Prostate gland (tissue), 2 donors: ENCODE measurements around the gene EPS15. TPM values are rescaled to one million over a fixed set of nuclear protein-coding genes. Genes with fewer than 3 reads are reported as not detected.

ENCODE experiments used
- DNase-seq: peaks from one replicate; pipeline ENCODE4 v3.0.0-alpha.2; 2019; ENCODE audit warnings: low spot score
- H3K27ac ChIP-seq, 2 donors: fragments of 200-600 bp; sonication (generic); 2 replicates each; pipeline ENCODE4 v1.5.1; 2017 to 2019
- H3K27me3 ChIP-seq: fragments of 200-600 bp; sonication (generic); replicated peaks from 2 replicates; pipeline ENCODE4 v1.5.1; 2019; ENCODE audit not compliant: insufficient read depth
- H3K36me3 ChIP-seq, 2 donors: fragments of 200-600 bp; sonication (generic); 1 replicate in 1 of 2; 2 replicates in 1 of 2; pipeline versions ENCODE4 v1.5.1 to v1.8.1; 2017 to 2019
- H3K4me1 ChIP-seq: fragments of 200-600 bp; sonication (generic); replicated peaks from 2 replicates; pipeline ENCODE4 v1.5.1; 2019
- H3K4me3 ChIP-seq, 2 donors: fragments of 200-600 bp; sonication (generic); 2 replicates each; pipeline ENCODE4 v1.5.1; 2017 to 2019
- H3K9me3 ChIP-seq: fragments of 200-600 bp; sonication (generic); 2 replicates; pipeline ENCODE4 v1.5.1; 2017
- CTCF ChIP-seq, 4 experiments: fragments of 200-600 bp in 2 of 4; fragments of 450-650 bp in 2 of 4; sonication (generic) in 2 of 4; IDR thresholded peaks; 1 replicate in 3 of 4; 2 replicates in 1 of 4; pipeline ENCODE4 v1.5.1; 2016 to 2019; ENCODE audit warnings: antibody characterized with exemption in 4 of 4, mild to moderate bottlenecking in 2 of 4, moderate library complexity in 2 of 4
- POLR2A ChIP-seq: fragments of 450-650 bp; IDR thresholded peaks from one replicate; pipeline ENCODE4 v1.6.1; 2016; ENCODE audit warnings: antibody characterized with exemption, mild to moderate bottlenecking
- POLR2AphosphoS5 ChIP-seq: sonication (generic); formaldehyde crosslinking; IDR thresholded peaks from one replicate; pipeline ENCODE4 v1.6.1; 2017; ENCODE audit warnings: antibody characterized with exemption
- WGBS: methylation state at CpG from one replicate; pipeline ENCODE4 v1.1.5; 2018; 5-methylcytosine and 5-hydroxymethylcytosine counted together
- intact Hi-C: fragments of 100-400 bp; cut with DNase I; formaldehyde crosslinking; loops from one replicate; pipeline ENCODE4 v1.14.2; 2022
- total RNA-seq, 2 donors: library from RNA; depleted of rRNA; stranded (reverse); fragments of >200 nt; gene quantifications; one replicate each; pipeline ENCODE4 v1.1.0, GENCODE V29; 2016

The EPS15 gene
- total RNA-seq, 2 donors from 2014 or later: 62.4 to 70.4 TPM

- no peak overlapping the region for H3K27ac ChIP-seq
- H3K27me3 ChIP-seq: no peaks in the 10 kb centered on the region
- TF ChIP-seq CTCF (IDR thresholded peaks at IDR 0.05) (no peak), POLR2AphosphoS5 (no peak), POLR2A (no peak)
- no peaks in the 10 kb centered on the region for H3K36me3 ChIP-seq
- WGBS: 97% methylated on average over 3 of the region's 3 CpGs
- no peak for DNase-seq
- no peak overlapping the region for H3K4me3 ChIP-seq
- no peaks in the 10 kb centered on the region for H3K9me3 ChIP-seq
- no peaks in the 10 kb centered on the region for H3K4me1 ChIP-seq
- intact Hi-C loops: no loop called here
These were observed 7.2 kb upstream of the EPS15 start for GRCh38 chr1:51526248-51526647.

GRCh38 chr1:51525295-51525694, 6.2 kb upstream of the EPS15 start:
- no peaks in the 10 kb centered on the region for H3K36me3 ChIP-seq
- no peak overlapping the region for H3K27ac ChIP-seq
- TF ChIP-seq POLR2A (no peak), CTCF (IDR thresholded peaks at IDR 0.05) (no peak), POLR2AphosphoS5 (no peak)
- H3K9me3 ChIP-seq: no peaks in the 10 kb centered on the region
- no peak for DNase-seq
- no peaks in the 10 kb centered on the region for H3K4me1 ChIP-seq
- H3K4me3 ChIP-seq: no peak overlapping the region
- intact Hi-C loops: no loop called here
- 100% methylated on average over 2 of the region's 2 CpGs for WGBS
- H3K27me3 ChIP-seq: no peaks in the 10 kb centered on the region

GRCh38 chr1:51524817-51525216, 5.8 kb upstream of the EPS15 start:
- no peaks in the 10 kb centered on the region for H3K4me1 ChIP-seq
- H3K27me3 ChIP-seq: no peaks in the 10 kb centered on the region
- H3K4me3 ChIP-seq: no peak overlapping the region
- no peak for DNase-seq
- H3K36me3 ChIP-seq: no peaks in the 10 kb centered on the region
- H3K9me3 ChIP-seq: no peaks in the 10 kb centered on the region
- intact Hi-C loops: no loop called here
- no peak overlapping the region for H3K27ac ChIP-seq
- TF ChIP-seq CTCF (IDR thresholded peaks at IDR 0.05) (no peak), POLR2A (no peak), POLR2AphosphoS5 (no peak)
- WGBS: 100% methylated on average over 1 of the region's 1 CpG

GRCh38 chr1:51523931-51524330, 4.9 kb upstream of the EPS15 start:
- Histone ChIP-seq H3K36me3 (no peaks in the 10 kb centered on the region), H3K4me3 (no peak overlapping the region), H3K27me3 (no peaks in the 10 kb centered on the region), H3K4me1 (no peaks in the 10 kb centered on the region), H3K27ac (no peak overlapping the region), H3K9me3 (no peaks in the 10 kb centered on the region)
- DNase-seq: no peak
- intact Hi-C loops: no loop called here
- TF ChIP-seq POLR2AphosphoS5: no peak
- TF ChIP-seq POLR2A: no peak
- no peak for TF ChIP-seq CTCF (IDR thresholded peaks at IDR 0.05)
- 70% methylated on average over 4 of the region's 4 CpGs for WGBS

- TF ChIP-seq CTCF (IDR thresholded peaks at IDR 0.05): no peak
- TF ChIP-seq POLR2AphosphoS5: peak; percentile 13
- TF ChIP-seq POLR2A: no peak
- H3K36me3 ChIP-seq: no peaks in the 10 kb centered on the region
- intact Hi-C loops: no loop called here
- peak overlapping the region in 1 of 2 donors; percentile 13 for H3K27ac ChIP-seq
- H3K9me3 ChIP-seq: no peaks in the 10 kb centered on the region
- no peak overlapping the region for H3K4me3 ChIP-seq
- H3K4me1 ChIP-seq: no peaks in the 10 kb centered on the region
- 76% methylated on average over 3 of the region's 3 CpGs for WGBS
- no peaks in the 10 kb centered on the region for H3K27me3 ChIP-seq
- no peak for DNase-seq
These were observed 1.7 kb upstream of the EPS15 start for GRCh38 chr1:51520700-51521248.
